Suprapubic skin (tissue), 3 donors: Measurements from ENCODE around the gene NABP2.

Experiments
- POLR2AphosphoS5 ChIP-seq, 3 donors: sonication (generic); formaldehyde crosslinking; IDR thresholded peaks; one replicate each; pipeline ENCODE4 v1.6.1; 2017; ENCODE audit warnings: antibody characterized with exemption in 3 of 3
- TF ChIP-seq, protein P1 (sequence below), 2 donors: fragments of 200-600 bp in 1 of 2; fragments of 450-650 bp in 1 of 2; sonication (generic) in 1 of 2; IDR thresholded peaks; one replicate each; pipeline ENCODE4 v1.5.1; 2016 to 2019; ENCODE audit warnings: antibody characterized with exemption in 2 of 2, mild to moderate bottlenecking in 1 of 2, moderate library complexity in 1 of 2

DNA sequence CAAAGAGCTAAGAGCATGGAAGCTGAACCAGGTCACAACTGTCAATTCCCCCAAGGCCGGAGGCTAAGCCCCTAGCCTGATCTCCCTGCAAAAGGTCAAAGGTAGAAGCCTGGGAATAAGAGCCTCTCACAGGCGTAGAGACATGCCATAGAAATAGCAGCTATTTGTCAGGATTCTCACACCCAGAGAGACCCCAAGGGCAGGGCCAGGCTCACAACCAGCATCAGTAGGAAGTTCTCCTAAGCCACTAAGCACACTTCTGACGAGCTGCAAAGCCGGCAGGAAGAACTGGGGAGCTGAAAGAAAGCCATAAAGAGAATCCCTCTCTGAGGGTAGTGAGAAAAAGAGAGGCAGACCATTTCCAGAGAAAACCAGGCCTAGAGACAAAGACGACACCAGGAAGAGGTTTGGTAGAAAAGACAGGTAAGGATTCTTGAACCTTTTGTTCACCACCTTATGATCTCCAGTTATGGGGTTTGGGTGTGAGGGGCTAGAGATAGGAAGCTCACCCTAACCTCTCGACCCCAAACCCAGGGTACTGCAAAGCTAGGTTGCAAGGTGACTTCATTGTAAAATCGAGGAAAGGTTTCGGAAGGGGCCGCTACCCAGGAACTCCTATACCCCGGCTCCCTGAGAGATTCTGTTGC is 35.9 kb upstream of the NABP2 start:
- TF ChIP-seq, protein P1, sequence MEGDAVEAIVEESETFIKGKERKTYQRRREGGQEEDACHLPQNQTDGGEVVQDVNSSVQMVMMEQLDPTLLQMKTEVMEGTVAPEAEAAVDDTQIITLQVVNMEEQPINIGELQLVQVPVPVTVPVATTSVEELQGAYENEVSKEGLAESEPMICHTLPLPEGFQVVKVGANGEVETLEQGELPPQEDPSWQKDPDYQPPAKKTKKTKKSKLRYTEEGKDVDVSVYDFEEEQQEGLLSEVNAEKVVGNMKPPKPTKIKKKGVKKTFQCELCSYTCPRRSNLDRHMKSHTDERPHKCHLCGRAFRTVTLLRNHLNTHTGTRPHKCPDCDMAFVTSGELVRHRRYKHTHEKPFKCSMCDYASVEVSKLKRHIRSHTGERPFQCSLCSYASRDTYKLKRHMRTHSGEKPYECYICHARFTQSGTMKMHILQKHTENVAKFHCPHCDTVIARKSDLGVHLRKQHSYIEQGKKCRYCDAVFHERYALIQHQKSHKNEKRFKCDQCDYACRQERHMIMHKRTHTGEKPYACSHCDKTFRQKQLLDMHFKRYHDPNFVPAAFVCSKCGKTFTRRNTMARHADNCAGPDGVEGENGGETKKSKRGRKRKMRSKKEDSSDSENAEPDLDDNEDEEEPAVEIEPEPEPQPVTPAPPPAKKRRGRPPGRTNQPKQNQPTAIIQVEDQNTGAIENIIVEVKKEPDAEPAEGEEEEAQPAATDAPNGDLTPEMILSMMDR (IDR thresholded peaks at IDR 0.05), result no peak
- TF ChIP-seq POLR2AphosphoS5 (IDR thresholded peaks at IDR 0.05), result no peak
